Germinal center (tissue), 1 donor: Measurements from ENCODE around the gene CDH7.

Experiments
- DNase-seq: peaks from one replicate; pipeline ENCODE4 v3.0.0; 2012; ENCODE audit warnings: mixed read lengths, low spot score

Gene CDH7

GRCh38 chr18:65750389-65751154 lies at the start of gene CDH7:
Gene CDH7, plus strand, starts transcription at chr18:65751012. Its CDS starts 11,831 bp downstream, at chr18:65762843.
- no peak for DNase-seq

GRCh38 chr18:65704046-65704445 lies 46.8 kb upstream of the CDH7 start:
- DNase-seq, result no peak

- no peak for DNase-seq
Observed at GRCh38 chr18:65706646-65707045, 44.2 kb upstream of the CDH7 start.

GRCh38 chr18:65711493-65711892 lies 39.3 kb upstream of the CDH7 start:
- DNase-seq, result no peak

GRCh38 chr18:65721619-65722018 lies 29.2 kb upstream of the CDH7 start:
- DNase-seq, result no peak

- no peak for DNase-seq
Observed at GRCh38 chr18:65725251-65726050, 25.4 kb upstream of the CDH7 start.

- DNase-seq, result no peak
Observed at GRCh38 chr18:65735155-65735554, 15.7 kb upstream of the CDH7 start.

GRCh38 chr18:65737471-65737955 lies 13.3 kb upstream of the CDH7 start:
- DNase-seq, result no peak

- no peak for DNase-seq
Observed at GRCh38 chr18:65746936-65747335, 3.9 kb upstream of the CDH7 start.

GRCh38 chr18:65748321-65748720 lies 2.5 kb upstream of the CDH7 start:
- no peak for DNase-seq

- DNase-seq, result no peak
Observed at GRCh38 chr18:65749841-65750240, 971 bp upstream of the CDH7 start.

GRCh38 chr18:65751155-65752085 lies 608 bp downstream of the CDH7 start:
- DNase-seq, result no peak

- DNase-seq, result no peak
Observed at GRCh38 chr18:65752625-65753325, 2.0 kb downstream of the CDH7 start.

- DNase-seq, result no peak
Observed at GRCh38 chr18:65753520-65753919, 2.7 kb downstream of the CDH7 start.

GRCh38 chr18:65754121-65754520 lies 3.3 kb downstream of the CDH7 start:
- no peak for DNase-seq

- no peak for DNase-seq
Observed at GRCh38 chr18:65755616-65756015, 4.8 kb downstream of the CDH7 start.

- no peak for DNase-seq
Observed at GRCh38 chr18:65760457-65760856, 9.6 kb downstream of the CDH7 start.

- no peak for DNase-seq
Observed at GRCh38 chr18:65761636-65762295, 11.0 kb downstream of the CDH7 start.

- DNase-seq, result no peak
Observed at GRCh38 chr18:65762556-65762955, 11.7 kb downstream of the CDH7 start.

- DNase-seq, result no peak
Observed at GRCh38 chr18:65767406-65767805, 16.6 kb downstream of the CDH7 start.
